Hepatocyte (in vitro differentiated cells): Measurements from ENCODE around the gene NPVF. TPM values are rescaled to one million over a fixed set of nuclear protein-coding genes. Genes with fewer than 3 reads are reported as not detected.

ENCODE experiments used
- DNase-seq: peaks from one replicate; pipeline ENCODE4 v3.0.0-alpha.2; 2016; ENCODE audit warnings: low spot score
- H2AFZ ChIP-seq: fragments of 200-600 bp; sonication (generic); 2 replicates; pipeline ENCODE4 v1.6.0; 2016; ENCODE audit warnings: antibody characterized with exemption, mild to moderate bottlenecking
- H3K27ac ChIP-seq: fragments of 200-600 bp; sonication (generic); 2 replicates; pipeline ENCODE4 v1.5.1; 2016; ENCODE audit warnings: mild to moderate bottlenecking
- H3K27me3 ChIP-seq: fragments of 200-600 bp; sonication (generic); 2 replicates; pipeline ENCODE4 v1.6.1; 2016
- H3K36me3 ChIP-seq: fragments of 200-600 bp; sonication (generic); replicated peaks from 2 replicates; pipeline ENCODE4 v1.5.1; 2016; ENCODE audit warnings: low read depth; ENCODE audit not compliant: insufficient read depth
- H3K4me1 ChIP-seq: fragments of 200-600 bp; sonication (generic); 2 replicates; pipeline ENCODE4 v1.5.1; 2016; ENCODE audit warnings: mild to moderate bottlenecking, moderate library complexity; ENCODE audit not compliant: insufficient read depth
- H3K4me2 ChIP-seq: fragments of 200-600 bp; sonication (generic); 2 replicates; pipeline ENCODE4 v1.6.0; 2016
- H3K4me3 ChIP-seq: fragments of 200-600 bp; sonication (generic); 2 replicates; pipeline ENCODE4 v1.5.1; 2016; ENCODE audit warnings: mild to moderate bottlenecking
- H3K79me2 ChIP-seq: fragments of 200-600 bp; sonication (generic); 2 replicates; pipeline ENCODE4 v1.6.0; 2017; ENCODE audit warnings: mild to moderate bottlenecking
- H3K9me2 ChIP-seq: fragments of 200-600 bp; sonication (generic); replicated peaks from 2 replicates; pipeline ENCODE4 v1.6.0; 2017; ENCODE audit warnings: mild to moderate bottlenecking; ENCODE audit not compliant: insufficient read depth
- H3K9me3 ChIP-seq: fragments of 200-600 bp; sonication (generic); 2 replicates; pipeline ENCODE4 v1.5.1; 2016; ENCODE audit warnings: low read depth, mild to moderate bottlenecking
- H4K20me1 ChIP-seq: fragments of 200-600 bp; sonication (generic); 2 replicates; pipeline ENCODE4 v1.6.0; 2016; ENCODE audit warnings: mild to moderate bottlenecking; ENCODE audit not compliant: insufficient read depth, poor library complexity, severe bottlenecking
- CTCF ChIP-seq: fragments of 200-600 bp; sonication (generic); IDR thresholded peaks from 2 replicates; pipeline ENCODE4 v1.5.1; 2016; ENCODE audit warnings: antibody characterized with exemption, mild to moderate bottlenecking; ENCODE audit not compliant: poor library complexity
- EZH2 ChIP-seq: fragments of 200-600 bp; sonication (generic); IDR thresholded peaks from 2 replicates; pipeline ENCODE4 v1.6.1; 2016; ENCODE audit warnings: antibody characterized with exemption, mild to moderate bottlenecking, borderline replicate concordance
- EZH2phosphoT487 ChIP-seq: fragments of 200-600 bp; sonication (generic); IDR thresholded peaks from one replicate; pipeline ENCODE4 v1.6.1; 2018; ENCODE audit warnings: antibody characterized with exemption, mild to moderate bottlenecking, low read depth, moderate library complexity; ENCODE audit not compliant: unreplicated experiment, severe bottlenecking
- WGBS: methylation state at CpG from one replicate; pipeline ENCODE4 v1.1.6; 2016; ENCODE audit warnings: low lambda C conversion rate; ENCODE audit errors: missing lambda C conversion rate; 5-methylcytosine and 5-hydroxymethylcytosine counted together
- polyA plus RNA-seq: library from polyadenylated mRNA; unstranded; fragments of >200 nt; fragmentation: Nextera tagmentation; extraction: Ambion mirVana; gene quantifications from 2 replicates; pipeline ENCODE4 v1.2.1, GENCODE V29; 2016
- total RNA-seq: library from RNA; depleted of rRNA; stranded (reverse); fragments of >200 nt; gene quantifications from 2 replicates; pipeline ENCODE4 v1.2.3, GENCODE V29; 2014

The NPVF gene
- total and polyA plus RNA-seq, 2 experiments from 2014 or later, result not detected

GRCh38 chr7:25189197-25189596, 39.1 kb downstream of the NPVF start:
- no peaks in the 10 kb centered on the region for H3K4me1 ChIP-seq
- DNase-seq, result no peak
- no peaks in the 10 kb centered on the region for H3K9me3 ChIP-seq
- no peaks in the 10 kb centered on the region for H4K20me1 ChIP-seq
- H2AFZ ChIP-seq, result no peak overlapping the region
- no peak overlapping the region for H3K27ac ChIP-seq
- no peak overlapping the region for H3K4me3 ChIP-seq
- no peaks in the 10 kb centered on the region for H3K79me2 ChIP-seq
- no peaks in the 10 kb centered on the region for H3K36me3 ChIP-seq
- H3K27me3 ChIP-seq, result no peaks in the 10 kb centered on the region
- 87% methylated on average over 6 of the region's 6 CpGs for WGBS
- no peaks in the 10 kb centered on the region for H3K9me2 ChIP-seq
- no peak overlapping the region for H3K4me2 ChIP-seq
- TF ChIP-seq EZH2phosphoT487, result no peak
- no peak for TF ChIP-seq CTCF
- no peak for TF ChIP-seq EZH2

GRCh38 chr7:25187932-25188331, 40.4 kb downstream of the NPVF start:
- H4K20me1 ChIP-seq, result no peaks in the 10 kb centered on the region
- H3K36me3 ChIP-seq, result no peaks in the 10 kb centered on the region
- no peaks in the 10 kb centered on the region for H3K9me3 ChIP-seq
- no peak overlapping the region for H2AFZ ChIP-seq
- 90% methylated on average over 8 of the region's 8 CpGs for WGBS
- H3K79me2 ChIP-seq, result no peaks in the 10 kb centered on the region
- no peak overlapping the region for H3K27ac ChIP-seq
- no peaks in the 10 kb centered on the region for H3K27me3 ChIP-seq
- DNase-seq, result no peak
- TF ChIP-seq EZH2, result no peak
- no peak for TF ChIP-seq EZH2phosphoT487
- H3K4me1 ChIP-seq, result no peaks in the 10 kb centered on the region
- H3K4me2 ChIP-seq, result no peak overlapping the region
- H3K9me2 ChIP-seq, result no peaks in the 10 kb centered on the region
- H3K4me3 ChIP-seq, result no peak overlapping the region

GRCh38 chr7:25186436-25186835, 41.9 kb downstream of the NPVF start:
- Histone ChIP-seq H3K4me1 (no peaks in the 10 kb centered on the region), H3K36me3 (no peaks in the 10 kb centered on the region), H3K9me3 (no peaks in the 10 kb centered on the region), H3K27ac (no peak overlapping the region), H3K4me3 (no peak overlapping the region), H3K4me2 (no peak overlapping the region), H3K79me2 (no peaks in the 10 kb centered on the region), H3K27me3 (no peaks in the 10 kb centered on the region), H3K9me2 (no peaks in the 10 kb centered on the region), H2AFZ (no peak overlapping the region), H4K20me1 (no peaks in the 10 kb centered on the region)
- TF ChIP-seq EZH2 (no peak), CTCF (no peak), EZH2phosphoT487 (no peak)
- no peak for DNase-seq
- WGBS, result 84% methylated on average over 6 of the region's 6 CpGs

- H3K36me3 ChIP-seq, result no peaks in the 10 kb centered on the region
- H3K27me3 ChIP-seq, result no peaks in the 10 kb centered on the region
- H4K20me1 ChIP-seq, result no peaks in the 10 kb centered on the region
- no peak overlapping the region for H3K27ac ChIP-seq
- no peak overlapping the region for H2AFZ ChIP-seq
- 86% methylated on average over 3 of the region's 3 CpGs for WGBS
- no peaks in the 10 kb centered on the region for H3K9me2 ChIP-seq
- no peak overlapping the region for H3K4me3 ChIP-seq
- TF ChIP-seq CTCF (no peak), EZH2phosphoT487 (no peak), EZH2 (no peak)
- H3K4me1 ChIP-seq, result peaks cover 7% of the 10 kb centered on the region
- no peaks in the 10 kb centered on the region for H3K79me2 ChIP-seq
- H3K9me3 ChIP-seq, result no peaks in the 10 kb centered on the region
- no peak overlapping the region for H3K4me2 ChIP-seq
- DNase-seq, result no peak
Measured at GRCh38 chr7:25181532-25181931, 46.8 kb downstream of the NPVF start.
